ENCODE measurements around the gene HOXB6.

The HOXB6 gene

GRCh38 chr17:48640858-48641180 is 36.0 kb upstream of the HOXB6 start:
- Mint-ChIP-seq H3K9me3 (no peaks in the 10 kb centered on the region), H3K27me3 (ENCODE audit: low read depth) (peaks cover 98% of the 10 kb centered on the region), H3K36me3 (ENCODE audit: low read depth) (no peaks in the 10 kb centered on the region), H3K4me1 (ENCODE audit: low read depth) (peaks cover 7% of the 10 kb centered on the region), H3K27ac (no peak overlapping the region), H3K4me3 (no peak overlapping the region)
- no peak for DNase-seq (ENCODE audit: low spot score)

DNA sequence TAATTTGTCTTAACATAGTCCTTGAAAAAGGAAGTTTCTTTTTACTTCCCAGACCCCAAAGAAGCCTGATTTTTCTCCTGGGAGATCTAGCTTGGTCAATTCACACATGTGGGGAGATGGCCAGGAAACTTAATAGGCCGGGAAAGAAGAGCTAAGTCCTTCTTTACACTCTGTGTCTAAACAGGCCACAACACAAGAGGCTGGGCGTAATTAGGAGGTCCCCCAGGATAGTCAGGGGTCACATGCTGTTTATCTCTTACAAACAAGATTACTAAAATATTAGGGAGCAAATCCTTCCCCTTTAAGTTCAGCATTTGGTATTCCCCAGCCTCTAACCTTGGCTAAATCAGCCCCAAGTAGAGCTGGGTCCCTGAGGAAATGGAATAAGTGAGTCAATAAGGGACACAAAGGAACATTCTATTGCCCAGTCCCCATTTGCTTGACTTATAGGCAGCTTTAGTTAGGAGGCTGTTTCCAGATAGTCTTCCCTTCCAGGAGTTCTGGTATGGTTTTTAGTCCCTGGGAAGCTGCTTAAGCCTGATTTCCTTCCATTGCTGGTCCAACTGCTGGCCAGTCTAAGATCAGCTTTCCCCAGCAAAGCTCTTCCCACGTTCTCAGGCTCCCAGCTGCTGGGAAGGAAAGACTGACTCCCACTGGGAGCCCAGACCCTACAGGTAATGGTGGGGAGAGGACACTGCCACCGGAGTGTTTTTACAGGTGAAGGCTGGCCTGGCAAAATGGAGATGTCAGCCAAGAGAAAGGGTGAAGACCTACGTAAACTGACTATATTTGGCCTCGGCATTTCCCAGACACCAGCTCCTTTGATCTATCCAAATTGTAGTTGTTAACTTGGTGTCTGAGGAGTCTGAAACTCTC is 35.4 kb upstream of the HOXB6 start:
- Mint-ChIP-seq H3K4me1 (ENCODE audit: low read depth) (peaks cover 7% of the 10 kb centered on the region), H3K27me3 (ENCODE audit: low read depth) (peaks cover 98% of the 10 kb centered on the region), H3K4me3 (no peak overlapping the region), H3K27ac (no peak overlapping the region), H3K36me3 (ENCODE audit: low read depth) (no peaks in the 10 kb centered on the region), H3K9me3 (no peaks in the 10 kb centered on the region)
- DNase-seq (ENCODE audit: low spot score) = no peak

- Mint-ChIP-seq H3K4me3 (no peak overlapping the region), H3K36me3 (ENCODE audit: low read depth) (no peaks in the 10 kb centered on the region), H3K4me1 (ENCODE audit: low read depth) (peaks cover 7% of the 10 kb centered on the region), H3K27ac (no peak overlapping the region), H3K27me3 (ENCODE audit: low read depth) (peaks cover 98% of the 10 kb centered on the region), H3K9me3 (no peaks in the 10 kb centered on the region)
- no peak for DNase-seq (ENCODE audit: low spot score)
Measured at GRCh38 chr17:48639136-48639535, 34.4 kb upstream of the HOXB6 start.

GRCh38 chr17:48637323-48638260 is 32.8 kb upstream of the HOXB6 start:
- DNase-seq (ENCODE audit: low spot score) = no peak
- Mint-ChIP-seq H3K4me1 (ENCODE audit: low read depth) (peaks cover 7% of the 10 kb centered on the region), H3K9me3 (no peaks in the 10 kb centered on the region), H3K27ac (no peak overlapping the region), H3K27me3 (ENCODE audit: low read depth) (peaks cover 96% of the 10 kb centered on the region), H3K4me3 (no peak overlapping the region), H3K36me3 (ENCODE audit: low read depth) (no peaks in the 10 kb centered on the region)

DNA sequence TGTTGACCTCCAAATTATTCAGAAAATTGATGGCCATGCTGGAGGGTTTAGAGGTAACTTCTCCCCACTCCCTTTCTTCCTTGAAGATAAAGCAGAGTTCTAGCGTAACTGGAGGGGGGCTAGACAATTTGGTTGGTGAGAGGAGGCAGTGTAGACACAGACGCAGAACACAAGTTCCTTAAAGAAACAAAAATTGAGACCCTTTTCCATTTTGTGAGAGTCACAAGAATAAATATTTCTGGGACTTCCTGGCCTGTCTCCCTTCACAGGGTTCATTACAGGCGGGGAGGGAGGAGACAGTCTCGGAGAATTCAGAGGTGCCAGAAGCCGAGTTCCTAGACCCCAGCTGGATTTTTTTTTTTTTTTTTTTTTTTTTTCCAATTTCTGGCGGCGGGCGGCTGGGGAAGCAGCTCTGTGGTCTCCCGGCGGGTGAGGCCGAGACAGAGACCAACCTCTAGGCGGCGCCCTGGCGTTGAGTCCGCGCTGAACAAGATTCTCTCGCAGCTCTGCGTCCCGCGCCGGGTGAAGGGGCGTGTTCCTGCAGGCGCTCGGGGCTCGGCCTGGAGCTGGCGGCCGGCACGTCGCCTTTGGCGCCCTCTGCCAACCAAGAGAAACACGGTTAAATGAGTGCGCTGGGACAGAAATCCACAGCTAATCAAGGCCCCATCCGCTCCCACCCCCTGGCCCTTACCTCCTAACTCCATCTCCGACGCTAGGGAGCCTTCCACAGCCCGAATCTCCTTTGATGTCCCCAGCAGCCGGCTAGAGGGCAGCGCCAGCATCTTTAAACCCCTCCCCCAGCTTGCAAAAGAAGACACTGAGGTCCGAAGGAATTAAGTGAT is 31.6 kb upstream of the HOXB6 start:
- Mint-ChIP-seq H3K4me1 (ENCODE audit: low read depth) (peaks cover 4% of the 10 kb centered on the region), H3K4me3 (no peak overlapping the region), H3K36me3 (ENCODE audit: low read depth) (no peaks in the 10 kb centered on the region), H3K27me3 (ENCODE audit: low read depth) (peaks cover 96% of the 10 kb centered on the region), H3K9me3 (no peaks in the 10 kb centered on the region), H3K27ac (no peak overlapping the region)
- DNase-seq (ENCODE audit: low spot score) = peak; percentile 67

- no peaks in the 10 kb centered on the region for H3K36me3 Mint-ChIP-seq (ENCODE audit: low read depth)
- peak overlapping the region; percentile 24 for H3K4me3 Mint-ChIP-seq
- no peaks in the 10 kb centered on the region for H3K9me3 Mint-ChIP-seq
- peaks cover 95% of the 10 kb centered on the region for H3K27me3 Mint-ChIP-seq (ENCODE audit: low read depth)
- peaks cover 3% of the 10 kb centered on the region for H3K4me1 Mint-ChIP-seq (ENCODE audit: low read depth)
- no peak overlapping the region for H3K27ac Mint-ChIP-seq
- DNase-seq (ENCODE audit: low spot score) = no peak
Measured at GRCh38 chr17:48634493-48635208, 29.9 kb upstream of the HOXB6 start.

GRCh38 chr17:48633266-48633677 is 28.5 kb upstream of the HOXB6 start:
- no peak overlapping the region for H3K4me3 Mint-ChIP-seq
- no peaks in the 10 kb centered on the region for H3K36me3 Mint-ChIP-seq (ENCODE audit: low read depth)
- H3K27ac Mint-ChIP-seq = no peak overlapping the region
- H3K4me1 Mint-ChIP-seq (ENCODE audit: low read depth) = peaks cover 3% of the 10 kb centered on the region
- DNase-seq (ENCODE audit: low spot score) = no peak
- H3K9me3 Mint-ChIP-seq = no peaks in the 10 kb centered on the region
- H3K27me3 Mint-ChIP-seq (ENCODE audit: low read depth) = peaks cover 97% of the 10 kb centered on the region

DNA sequence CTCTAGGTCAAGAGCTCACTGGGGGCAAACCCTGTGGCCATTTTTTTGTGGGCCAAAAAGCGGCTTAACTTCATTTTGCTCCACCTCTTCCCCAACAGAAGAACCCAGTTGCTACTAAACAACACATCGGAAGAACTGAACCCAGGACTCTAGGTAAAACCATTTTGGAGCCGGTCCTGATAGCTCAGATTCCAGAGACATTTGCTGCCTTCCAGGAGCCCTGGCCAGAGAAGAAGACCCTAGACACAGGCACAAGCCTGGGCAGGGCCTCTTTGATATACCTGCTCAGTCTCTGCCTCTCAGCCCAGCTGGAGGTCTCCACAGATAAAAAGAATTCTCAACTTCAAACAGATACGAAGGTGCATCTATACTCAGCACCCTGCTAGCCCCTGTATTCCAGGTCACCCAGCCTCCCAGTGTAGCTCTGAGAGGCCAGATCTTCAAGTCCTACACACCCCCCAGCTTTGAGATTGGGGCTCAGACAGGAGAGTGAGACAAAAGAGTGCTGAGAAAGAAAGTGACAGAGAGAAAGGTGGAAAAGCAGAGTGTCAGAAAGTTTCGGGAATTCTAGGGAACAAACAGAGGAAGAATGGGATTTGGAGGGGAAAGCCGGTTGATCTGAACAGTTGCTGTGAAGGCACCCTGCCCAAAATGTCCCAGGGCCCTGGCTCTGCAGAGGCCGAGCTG is 27.9 kb upstream of the HOXB6 start:
- DNase-seq (ENCODE audit: low spot score) = no peak
- peak overlapping the region; percentile 27 for H3K4me3 Mint-ChIP-seq
- H3K4me1 Mint-ChIP-seq (ENCODE audit: low read depth) = peaks cover 3% of the 10 kb centered on the region
- no peaks in the 10 kb centered on the region for H3K9me3 Mint-ChIP-seq
- no peaks in the 10 kb centered on the region for H3K36me3 Mint-ChIP-seq (ENCODE audit: low read depth)
- H3K27ac Mint-ChIP-seq = peak overlapping the region; percentile 32
- peaks cover 97% of the 10 kb centered on the region for H3K27me3 Mint-ChIP-seq (ENCODE audit: low read depth)

DNA sequence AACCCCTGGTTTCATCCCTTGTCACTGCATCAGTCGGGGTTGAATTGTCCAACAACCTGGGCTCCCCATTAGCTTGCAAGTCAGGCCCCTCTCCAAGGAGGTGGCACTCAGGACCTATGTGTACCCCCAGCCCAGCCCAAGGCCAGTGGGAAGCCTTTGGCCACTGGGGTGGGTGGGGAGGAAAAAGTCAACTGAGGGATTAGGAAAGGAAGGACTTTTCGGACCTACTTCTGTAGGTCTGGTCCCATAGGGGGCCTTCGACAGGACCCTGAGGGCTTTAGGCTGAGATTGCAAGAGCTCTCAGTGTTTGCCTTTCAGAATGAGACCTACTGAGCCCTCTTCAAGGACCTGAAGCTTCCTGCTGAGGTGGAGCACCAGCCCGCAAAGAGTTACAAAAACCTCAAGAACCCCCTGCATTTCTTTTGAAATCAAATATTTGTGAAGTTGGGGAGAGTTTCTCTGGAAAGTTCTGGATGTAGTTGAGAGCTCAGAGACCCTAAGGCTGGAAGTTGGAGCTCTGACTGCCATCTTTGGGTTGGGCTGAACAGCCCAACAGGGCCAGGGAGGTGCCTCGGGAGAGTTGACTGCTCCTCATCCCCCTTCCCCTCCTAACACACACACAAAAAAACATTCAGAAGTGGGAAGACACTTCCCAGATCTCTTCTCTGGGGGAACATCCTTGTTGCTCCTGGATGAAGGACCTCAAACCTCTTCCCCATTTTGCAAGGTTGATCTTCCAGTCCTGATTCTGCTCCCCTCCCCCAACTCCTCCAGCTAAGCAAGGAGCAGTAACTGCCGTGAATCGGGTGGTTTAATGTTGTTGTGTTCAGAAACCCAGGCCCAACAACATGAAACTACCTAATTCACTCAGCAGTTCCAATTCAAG is 27.1 kb upstream of the HOXB6 start:
- no peak for DNase-seq (ENCODE audit: low spot score)
- Mint-ChIP-seq H3K27me3 (ENCODE audit: low read depth) (peaks cover 97% of the 10 kb centered on the region), H3K4me1 (ENCODE audit: low read depth) (peaks cover 3% of the 10 kb centered on the region), H3K9me3 (no peaks in the 10 kb centered on the region), H3K36me3 (ENCODE audit: low read depth) (no peaks in the 10 kb centered on the region), H3K27ac (no peak overlapping the region), H3K4me3 (no peak overlapping the region)

- Mint-ChIP-seq H3K27ac (no peak overlapping the region), H3K4me1 (ENCODE audit: low read depth) (peaks cover 2% of the 10 kb centered on the region), H3K36me3 (ENCODE audit: low read depth) (no peaks in the 10 kb centered on the region), H3K27me3 (ENCODE audit: low read depth) (peaks cover 96% of the 10 kb centered on the region), H3K4me3 (no peak overlapping the region), H3K9me3 (no peaks in the 10 kb centered on the region)
- no peak for DNase-seq (ENCODE audit: low spot score)
Measured at GRCh38 chr17:48630925-48631692, 26.3 kb upstream of the HOXB6 start.

GRCh38 chr17:48630009-48630924 is 25.5 kb upstream of the HOXB6 start:
- no peak overlapping the region for H3K4me3 Mint-ChIP-seq
- H3K27me3 Mint-ChIP-seq (ENCODE audit: low read depth) = peaks cover 94% of the 10 kb centered on the region
- H3K4me1 Mint-ChIP-seq (ENCODE audit: low read depth) = peaks cover 6% of the 10 kb centered on the region
- DNase-seq (ENCODE audit: low spot score) = no peak
- H3K36me3 Mint-ChIP-seq (ENCODE audit: low read depth) = no peaks in the 10 kb centered on the region
- no peaks in the 10 kb centered on the region for H3K9me3 Mint-ChIP-seq
- no peak overlapping the region for H3K27ac Mint-ChIP-seq
